ENCODE data around the gene HDGFL3.
"Not testable (repeated sequence)": the region's sequence is repeated elsewhere in the genome, so short reads cannot be mapped to it uniquely, and the experiment has no call there.

Gene HDGFL3

DNA sequence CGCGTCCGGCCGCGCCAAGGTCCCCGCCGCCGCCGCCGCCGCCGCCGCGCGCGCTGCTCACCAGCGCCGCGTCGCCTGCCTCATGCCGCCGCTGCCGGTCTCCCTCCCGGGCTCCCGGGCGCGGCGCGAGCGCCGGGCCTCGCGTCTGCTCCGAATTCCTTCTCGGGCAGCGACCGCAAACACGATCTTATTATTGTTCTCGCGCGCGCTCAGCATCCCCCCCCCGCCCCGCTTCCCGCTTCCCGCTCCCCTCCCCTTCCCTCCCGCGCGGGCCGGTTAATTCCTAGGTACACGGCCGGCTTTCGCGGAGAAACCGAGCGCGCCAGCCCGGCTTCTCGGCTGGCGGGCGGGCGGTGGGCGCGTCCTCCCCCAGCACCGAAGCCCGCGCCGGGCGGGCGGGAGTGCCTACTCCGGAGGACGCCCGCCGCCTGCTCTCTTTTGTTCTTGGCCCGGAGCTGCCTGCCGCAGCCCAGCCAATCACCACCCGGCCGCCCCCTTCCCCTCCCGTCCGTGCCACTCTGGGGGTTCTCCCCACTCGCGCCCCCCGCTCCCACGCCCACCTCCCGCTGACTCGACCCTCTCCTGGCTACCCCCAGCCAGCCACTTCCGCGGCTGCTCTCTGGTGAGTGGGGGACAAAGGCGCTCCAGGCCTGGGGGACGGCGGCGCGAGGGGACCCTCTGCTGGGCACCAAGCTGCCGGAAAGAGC is at the start of gene HDGFL3:
HDGFL3 (minus strand) TSS at position 164 of the 707 bp plus-strand sequence. CDS start 409 bp downstream, outside the sequence.
- peak; percentile 33 for DNase-seq

DNA sequence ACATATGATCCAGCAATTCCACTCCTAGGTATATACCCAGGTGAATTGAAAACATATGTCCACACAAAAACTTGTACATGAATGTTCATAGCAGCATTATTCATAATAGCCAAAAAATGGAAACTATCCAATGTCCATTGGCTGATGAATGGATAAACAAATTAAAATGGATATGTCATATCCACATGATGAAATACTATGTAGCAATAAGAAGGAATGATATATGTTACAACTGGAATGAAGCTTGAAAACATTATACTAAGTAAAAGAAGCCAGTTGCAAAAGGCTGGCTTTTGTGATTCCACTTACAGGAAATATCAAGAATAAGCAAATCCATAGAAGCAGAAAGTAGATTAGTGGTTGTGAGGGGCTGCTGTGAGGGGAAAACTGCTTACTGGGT is 43.2 kb upstream of the HDGFL3 start:
- no peak for DNase-seq

DNA sequence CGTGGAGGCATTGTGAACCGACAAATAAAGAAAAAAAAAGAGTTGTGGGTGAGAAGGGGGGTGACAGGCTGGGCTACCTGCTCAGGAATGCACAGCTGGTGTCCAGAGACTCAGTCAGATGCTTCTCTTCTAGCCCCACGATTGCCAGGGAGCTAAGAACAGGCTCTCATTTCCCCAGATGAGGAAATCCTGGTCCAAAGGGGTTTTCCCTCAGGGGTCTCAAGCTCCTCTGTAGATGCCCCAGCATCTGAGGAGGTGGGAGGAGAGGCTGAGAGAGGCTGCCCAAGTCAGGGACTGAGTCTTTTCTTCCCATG is 41.4 kb upstream of the HDGFL3 start:
- no peak for DNase-seq

DNA sequence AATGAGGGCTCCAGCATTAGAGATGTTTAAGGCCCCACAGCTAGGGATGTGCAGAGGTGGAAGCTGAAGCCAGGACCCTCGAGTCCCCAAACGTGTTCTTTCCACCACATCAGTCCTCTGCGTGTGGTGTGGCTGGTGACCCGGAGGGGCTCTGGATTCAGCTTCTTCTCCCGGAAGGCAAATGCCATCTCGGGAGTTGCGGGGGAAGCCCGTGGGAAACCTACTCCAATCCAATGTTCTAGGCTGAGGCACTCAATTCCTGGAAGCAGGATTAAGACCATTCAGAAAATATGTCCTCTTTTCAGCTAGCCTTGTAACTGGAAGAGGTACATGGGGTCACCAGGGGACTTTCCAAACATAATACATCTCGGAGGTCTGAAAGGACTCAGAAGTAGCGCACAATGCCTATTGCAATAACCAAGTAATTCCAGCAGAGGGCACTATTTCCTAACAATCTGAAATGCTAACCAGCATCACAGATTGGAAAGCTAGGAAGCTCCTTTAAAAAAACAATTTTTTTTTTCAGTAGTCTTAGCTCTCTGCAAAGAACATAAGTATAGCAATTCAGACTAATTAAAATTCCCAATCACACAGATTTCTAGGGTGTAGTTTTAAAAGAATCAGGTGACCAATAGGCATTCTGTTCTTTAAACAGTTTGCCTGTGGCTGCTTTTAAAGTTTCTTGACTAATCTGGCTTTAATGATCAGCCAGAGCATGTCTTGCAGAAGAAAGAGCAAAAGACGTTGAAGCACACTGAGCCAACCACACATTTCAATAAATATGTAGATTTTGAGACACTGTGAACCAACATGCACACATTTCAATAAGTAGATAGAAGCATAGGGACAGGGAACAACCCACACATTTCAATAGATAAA is 40.8 kb upstream of the HDGFL3 start:
- DNase-seq = peak; percentile 60

DNA sequence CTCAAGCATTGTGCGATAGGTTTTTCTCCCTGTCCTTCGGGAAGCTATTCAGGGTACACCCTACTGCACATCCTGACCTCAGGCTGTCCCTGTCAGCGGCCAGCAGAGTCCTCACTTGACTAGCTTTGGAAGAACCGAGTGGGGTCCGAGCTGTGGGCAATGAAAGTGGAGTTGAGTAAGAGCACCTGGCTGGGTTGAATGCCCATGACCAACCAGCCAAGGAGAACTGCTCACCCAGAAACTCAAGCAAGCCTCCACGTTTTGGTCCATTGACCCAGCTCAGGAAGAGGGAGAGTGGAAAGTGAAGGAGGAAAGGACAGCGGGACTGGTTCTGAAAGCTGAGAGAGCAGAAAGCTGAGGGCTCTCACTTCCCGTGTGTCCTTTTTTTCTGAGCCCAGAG is 36.0 kb upstream of the HDGFL3 start:
- DNase-seq = peak; percentile 42

DNA sequence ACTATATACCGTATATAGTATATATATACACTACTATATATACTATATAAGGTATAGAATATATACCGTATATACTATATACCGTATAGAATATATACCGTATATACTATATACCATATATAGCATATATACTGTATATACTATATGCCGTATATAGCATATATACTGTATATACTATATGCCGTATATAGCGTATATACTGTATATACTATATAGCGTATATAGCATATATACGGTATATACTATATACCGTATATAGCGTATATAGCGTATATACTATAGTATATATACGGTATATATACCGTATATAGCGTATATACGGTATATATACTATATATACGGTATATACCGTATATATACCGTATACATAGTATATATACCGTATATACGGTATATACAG is 22.6 kb upstream of the HDGFL3 start:
- DNase-seq = no peak

DNA sequence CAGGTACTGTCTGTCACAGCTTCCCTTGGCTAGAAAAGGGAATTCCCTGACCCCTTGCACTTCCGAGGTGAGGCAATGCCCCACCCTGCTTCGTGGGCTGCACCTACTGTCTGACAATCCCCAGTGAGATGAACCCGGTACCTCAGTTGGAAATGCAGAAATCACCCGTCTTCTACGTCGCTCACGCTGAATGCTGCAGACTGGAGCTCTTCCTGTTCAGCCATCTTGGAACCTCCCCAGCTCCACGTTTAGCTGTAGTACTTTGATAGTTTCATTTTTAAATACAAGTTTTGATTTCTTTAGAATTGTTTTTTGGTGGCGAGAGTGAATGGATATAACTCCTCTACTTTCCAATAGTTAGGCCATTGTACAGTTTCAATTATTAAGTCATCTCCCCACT is 17.8 kb upstream of the HDGFL3 start:
- DNase-seq = no peak

DNA sequence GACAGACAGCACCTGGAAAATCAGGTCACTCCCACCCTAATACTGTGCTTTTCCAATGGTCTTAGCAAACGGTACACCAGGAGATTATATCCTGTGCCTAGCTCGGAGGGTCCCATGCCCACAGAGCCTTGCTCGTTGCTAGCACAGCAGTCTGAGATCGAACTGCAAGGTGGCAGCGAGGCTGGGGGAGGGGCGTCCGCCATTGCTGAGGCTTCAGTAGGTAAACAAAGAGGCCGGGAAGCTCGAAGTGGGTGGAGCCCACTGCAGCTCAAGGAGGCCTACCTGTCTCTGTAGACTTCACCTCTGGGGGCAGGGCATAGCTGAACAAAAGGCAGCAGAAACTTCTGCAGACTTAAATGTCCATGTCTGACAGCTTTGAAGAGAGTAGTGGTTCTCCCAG is 14.2 kb upstream of the HDGFL3 start:
- DNase-seq = not testable (repeated sequence)

DNA sequence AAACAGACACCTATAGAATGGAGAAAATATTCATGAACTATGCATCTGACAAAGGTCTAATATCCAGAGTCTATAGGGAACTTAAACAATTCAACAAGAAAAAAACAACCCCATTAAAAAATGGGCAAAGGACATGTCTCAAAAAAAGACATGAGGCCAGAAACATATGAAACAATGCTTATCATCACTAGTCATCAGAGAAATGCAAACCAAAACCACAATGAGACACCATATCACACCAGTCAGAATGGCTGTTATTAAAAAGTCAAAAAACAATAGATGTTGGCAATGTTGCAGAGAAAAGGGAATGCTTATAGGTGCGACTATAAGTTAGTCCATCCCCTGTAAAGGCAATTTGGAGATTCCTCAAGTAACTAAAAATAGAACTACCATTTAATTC is 11.4 kb upstream of the HDGFL3 start:
- no peak for DNase-seq

DNA sequence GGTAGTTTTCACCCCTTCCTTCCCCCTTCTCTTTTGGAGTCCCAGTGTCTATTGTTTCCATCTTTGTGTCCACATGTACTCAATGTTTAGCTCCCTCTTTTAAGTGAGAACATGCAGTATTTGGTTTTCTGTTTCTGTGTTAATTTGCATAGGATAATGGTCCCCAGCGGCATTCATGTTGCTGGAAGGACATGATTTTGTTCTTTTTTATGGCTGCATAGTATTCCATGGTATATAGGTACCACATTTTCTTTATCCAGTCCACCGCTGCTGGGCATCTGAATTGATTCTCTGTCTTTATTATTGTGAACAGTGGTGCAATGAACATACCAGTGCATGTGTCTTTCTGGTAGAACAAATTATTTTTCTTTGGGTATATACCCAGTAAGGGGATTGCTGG is 7.7 kb upstream of the HDGFL3 start:
- no peak for DNase-seq

DNA sequence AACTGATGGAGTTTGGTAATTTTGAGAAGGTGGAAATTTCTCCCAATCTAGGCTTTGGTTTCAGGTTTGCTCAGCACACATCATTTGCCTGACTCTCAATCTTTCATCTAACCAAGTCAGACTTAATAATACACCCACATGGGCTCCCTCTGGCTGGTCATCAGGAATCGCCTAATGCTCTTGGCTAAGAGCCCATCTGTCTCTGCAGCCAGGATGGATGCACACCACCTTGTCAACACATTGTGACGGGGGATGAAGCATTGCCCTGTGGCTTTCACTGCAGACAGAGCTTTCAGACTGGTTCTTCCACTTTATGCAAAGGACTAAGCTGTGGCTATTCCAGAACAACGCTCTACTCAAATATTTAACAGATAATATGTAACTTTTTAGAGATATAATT is 3.0 kb upstream of the HDGFL3 start:
- peak; percentile 64 for DNase-seq

DNA sequence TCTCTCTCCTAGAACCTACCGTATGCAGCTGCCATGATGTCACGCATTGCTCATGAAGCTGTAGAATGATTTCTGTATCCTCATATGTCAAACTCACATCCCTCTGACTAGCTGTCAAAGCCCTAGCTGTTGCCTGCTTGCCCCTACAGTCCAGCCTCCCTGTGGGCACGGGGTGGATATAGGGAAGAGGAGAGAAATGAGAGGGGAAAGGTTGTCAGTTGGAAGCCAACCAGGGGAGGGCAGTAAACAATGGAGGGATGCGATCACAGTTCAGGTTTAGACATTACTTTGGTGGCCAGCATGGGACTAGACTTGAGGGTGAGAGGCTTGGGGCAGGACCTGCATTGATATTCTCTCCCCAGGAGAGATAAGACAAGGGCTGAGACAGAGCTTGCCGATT is 1.7 kb upstream of the HDGFL3 start:
- no peak for DNase-seq

DNA sequence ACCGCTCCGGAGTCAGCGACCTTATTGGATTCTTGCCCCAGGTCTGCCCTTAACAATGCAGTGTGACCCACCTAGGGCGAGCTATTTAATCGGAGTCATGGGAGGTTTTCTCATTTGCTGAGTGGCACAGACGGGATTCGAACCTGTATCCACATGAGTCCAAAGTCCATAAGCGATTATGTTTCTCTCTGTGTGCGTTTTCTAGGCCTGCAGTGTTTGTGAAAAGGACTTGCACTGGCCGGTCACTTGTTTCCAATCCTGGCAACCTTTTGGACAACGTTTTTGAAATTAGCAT is 691 bp upstream of the HDGFL3 start:
- DNase-seq = no peak

DNA sequence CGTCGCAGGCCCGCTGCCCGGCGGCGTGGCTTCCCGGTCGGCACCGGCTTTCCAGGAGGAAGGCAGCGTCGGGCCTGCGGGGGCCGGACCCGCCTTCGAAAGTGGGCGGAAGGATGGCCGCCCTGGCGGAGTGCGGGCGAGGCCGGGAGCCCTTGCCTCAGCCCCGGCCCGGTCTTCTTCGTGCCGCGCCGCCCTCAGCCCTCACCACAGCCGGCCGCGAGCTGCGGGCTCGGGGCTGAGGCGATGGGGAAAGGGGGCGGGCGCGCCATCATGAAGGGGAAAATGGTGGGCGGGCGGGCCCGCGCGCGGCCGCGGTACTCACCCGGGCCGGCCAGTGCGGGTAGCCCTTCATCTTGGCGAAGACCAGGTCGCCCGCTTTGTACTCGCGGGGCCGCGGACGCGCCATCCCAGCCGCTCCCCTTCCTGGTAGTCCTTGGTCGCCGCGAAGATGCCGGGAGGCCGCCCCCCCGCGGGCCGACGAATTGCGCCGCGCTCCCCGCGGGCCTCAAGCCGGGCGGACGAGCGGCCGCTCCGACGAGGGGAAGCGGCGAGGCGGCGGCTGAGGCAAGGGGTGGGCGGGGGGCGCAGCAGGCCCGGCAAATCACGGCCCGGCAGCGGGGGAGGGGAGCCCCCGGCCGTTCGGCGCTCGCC is 489 bp downstream of the HDGFL3 start:
- no peak for DNase-seq

DNA sequence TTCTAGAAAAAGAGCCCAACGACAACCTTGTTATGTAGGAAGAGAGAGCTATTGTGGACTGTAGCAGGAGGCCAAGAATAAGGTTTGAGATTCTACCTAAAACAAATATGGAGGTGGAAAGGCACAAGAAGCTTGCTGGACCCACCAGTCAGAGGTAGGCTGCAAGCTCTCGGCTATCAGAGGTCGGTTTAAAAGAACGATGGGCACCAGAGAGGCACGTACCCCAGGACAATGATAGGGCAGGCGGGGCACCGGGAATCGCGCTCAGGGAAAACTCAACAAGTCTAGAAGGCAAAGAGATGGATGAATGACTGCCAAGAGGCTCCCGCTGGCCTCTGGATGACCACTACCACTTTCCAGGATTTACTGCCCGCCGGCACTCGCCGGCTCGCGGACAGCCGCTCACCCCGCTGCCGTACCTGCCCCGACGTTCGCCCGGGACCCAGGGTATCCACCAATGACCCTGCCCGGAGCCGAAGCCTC is 1.1 kb downstream of the HDGFL3 start:
- DNase-seq = peak; percentile 14

DNA sequence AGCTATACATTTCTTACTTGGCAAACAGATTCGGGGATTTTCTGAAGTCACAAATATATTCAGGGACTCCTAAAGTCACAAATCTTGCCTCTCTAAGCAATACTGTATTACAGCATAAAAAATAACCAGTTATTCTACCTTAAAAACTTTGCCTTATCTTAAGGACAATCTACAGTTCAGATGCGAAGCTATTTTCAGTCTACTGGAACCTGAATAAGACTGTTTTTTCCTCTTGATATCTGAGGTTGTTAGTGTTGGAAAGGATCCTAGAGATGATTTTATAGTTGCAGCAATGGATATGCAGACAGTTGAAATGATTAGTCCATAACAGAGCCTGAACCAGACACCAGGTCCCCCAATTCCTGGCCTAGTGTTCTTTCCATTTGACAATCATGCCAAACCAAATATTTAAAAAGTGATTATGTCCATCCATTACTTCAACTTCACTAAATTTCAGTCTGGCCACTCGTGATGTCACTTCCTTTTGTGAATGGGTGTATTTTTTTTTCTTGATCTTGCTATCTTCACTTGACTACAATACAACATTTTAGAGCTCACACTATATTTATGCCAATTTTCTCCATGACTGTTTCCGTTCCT is 1.8 kb downstream of the HDGFL3 start:
- peak; percentile 41 for DNase-seq

DNA sequence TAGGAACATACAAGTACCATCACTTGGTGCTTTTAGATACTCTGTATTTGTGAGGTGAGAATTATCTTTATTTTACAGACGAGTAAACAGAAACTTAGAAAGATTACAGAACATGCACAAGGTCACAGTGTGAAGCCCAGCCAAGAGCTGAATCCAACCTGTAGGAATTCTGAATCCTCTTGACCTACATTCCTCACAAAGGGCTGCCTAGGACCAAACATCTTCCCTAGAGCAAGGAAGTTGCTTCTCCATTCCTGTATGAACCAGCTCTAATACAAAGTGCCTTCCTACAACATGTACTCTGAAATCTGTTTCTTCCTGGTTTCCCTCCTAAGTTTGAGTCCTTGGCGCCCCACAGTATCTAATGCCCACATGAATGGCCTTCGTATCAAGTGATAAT is 2.9 kb downstream of the HDGFL3 start:
- no peak for DNase-seq

DNA sequence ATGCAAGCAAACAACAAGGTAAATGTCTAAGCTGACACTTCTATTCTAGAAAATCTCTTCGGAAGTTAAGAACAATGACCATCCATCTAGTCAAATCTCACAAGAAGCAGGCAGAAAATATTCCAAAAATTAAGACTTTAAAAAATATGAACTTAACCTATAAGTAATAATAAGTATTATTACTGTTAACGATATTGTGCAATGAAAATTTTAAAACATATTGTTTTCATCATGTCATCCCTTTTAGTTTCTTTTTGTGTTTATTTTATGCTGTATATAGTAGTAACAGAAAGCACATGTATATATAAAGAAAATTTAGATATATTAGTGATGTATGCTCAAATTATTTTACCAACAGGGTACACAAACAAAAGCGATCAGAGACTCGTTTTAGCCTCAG is 4.1 kb downstream of the HDGFL3 start:
- DNase-seq = no peak

DNA sequence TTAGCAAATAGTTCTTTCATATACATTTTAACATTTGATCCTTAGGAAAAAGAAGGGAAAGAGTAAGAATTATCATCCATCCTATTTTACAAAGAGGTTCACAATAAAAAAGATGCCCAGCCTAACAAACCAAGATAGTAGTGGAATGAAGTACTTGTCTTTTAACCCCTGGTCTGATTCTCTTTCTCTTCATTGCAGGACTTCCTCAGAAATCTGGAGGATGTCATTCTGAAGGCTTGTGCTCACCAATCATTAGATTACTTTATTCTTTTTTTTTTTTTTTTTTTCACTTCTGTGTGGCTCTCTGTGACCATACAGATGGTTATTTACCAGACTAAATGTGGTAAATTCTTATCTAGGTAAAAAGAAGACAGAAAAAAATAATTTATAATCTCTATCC is 7.0 kb downstream of the HDGFL3 start:
- DNase-seq = no peak

DNA sequence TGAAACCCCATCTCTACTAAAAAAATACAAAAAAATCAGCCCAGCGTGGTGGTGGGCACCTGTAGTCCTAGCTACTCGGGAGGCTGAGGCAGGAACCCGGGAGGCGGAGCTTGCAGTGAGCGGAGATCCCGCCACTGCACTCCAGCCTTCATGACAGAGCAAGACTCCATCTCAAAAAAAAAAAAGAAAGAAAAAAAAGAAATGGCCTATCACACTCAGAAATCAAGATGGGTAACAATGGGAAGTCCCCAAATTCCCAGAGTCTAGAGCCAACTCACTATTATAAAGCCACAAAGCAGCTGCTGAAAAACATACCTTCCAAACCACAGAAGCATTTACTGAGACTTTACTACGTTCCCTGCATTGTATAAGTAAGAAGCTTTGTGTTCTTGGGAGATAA is 7.5 kb downstream of the HDGFL3 start:
- DNase-seq = peak; percentile 23

DNA sequence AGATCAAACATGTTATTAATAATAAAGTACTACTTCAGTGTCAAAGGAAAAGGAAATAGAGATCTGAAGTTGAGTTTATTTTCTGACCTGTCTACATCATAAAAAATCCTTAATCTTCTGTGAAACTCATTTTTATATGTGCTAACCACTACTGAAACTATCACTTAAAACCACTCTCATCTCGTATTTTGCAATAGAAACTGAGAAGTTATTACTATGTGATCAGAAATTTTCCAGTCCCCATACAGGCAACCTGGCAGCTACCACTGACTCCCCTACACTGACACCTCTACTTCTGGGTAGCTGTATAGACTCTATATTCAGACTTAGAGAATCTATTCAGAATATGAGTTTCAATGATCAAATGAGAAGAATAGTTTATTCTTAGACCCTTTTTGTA is 8.3 kb downstream of the HDGFL3 start:
- DNase-seq = no peak

DNA sequence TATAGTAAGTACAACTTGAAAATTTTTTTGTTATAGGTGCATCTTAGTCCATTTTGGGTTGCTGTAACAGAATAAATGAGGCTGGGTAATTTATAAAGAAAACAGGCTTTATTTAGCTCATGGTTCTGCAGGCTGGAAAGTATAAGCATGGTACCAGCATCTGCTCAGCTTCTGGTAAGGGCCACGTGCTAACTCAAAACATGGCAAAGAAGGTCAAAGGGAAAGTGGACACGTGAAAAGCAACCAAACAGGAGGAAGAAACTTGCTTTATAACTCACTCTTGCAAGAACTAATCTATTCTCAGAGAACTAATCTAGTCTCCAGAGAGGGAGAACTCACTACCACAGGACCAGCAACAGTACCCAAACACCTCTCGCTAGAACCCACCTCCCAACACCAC is 9.1 kb downstream of the HDGFL3 start:
- no peak for DNase-seq

DNA sequence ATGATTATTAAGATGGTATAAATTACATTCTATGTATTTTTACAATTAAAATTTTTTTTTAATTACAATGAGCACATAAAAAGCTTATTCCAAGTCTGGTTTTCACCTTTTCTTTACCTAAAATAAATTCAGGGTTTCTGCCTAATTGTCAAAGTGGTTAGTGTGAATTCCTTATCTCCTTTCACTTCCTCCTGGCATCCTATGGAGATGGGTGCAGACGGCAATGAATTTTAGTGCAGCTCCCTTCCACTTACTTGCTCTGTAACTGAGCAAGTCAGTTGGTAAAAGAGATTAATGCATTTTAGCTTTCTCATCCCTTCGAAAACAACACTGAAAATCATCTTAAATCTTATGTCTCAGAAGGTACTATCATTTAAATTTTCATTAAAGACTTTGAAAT is 13.1 kb downstream of the HDGFL3 start:
- no peak for DNase-seq

DNA sequence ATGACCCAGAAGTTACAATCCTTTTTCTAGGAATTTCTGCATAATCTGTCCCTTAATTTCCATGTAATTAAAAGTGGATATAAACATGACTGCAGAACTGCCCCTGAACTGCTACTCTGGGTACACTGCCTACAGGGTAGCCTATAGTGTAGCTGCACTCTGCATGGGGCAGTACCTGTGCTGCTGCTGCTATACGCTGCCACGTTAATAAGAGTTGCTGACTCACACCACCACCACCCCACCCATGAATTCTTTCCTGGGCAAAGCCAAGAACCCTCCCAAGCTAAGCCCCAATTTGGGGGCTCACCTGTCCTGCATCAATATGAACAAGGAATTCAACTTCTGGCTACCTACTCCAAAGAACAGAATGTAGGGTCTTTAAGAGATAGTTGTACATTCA is 13.9 kb downstream of the HDGFL3 start:
- DNase-seq = no peak

Measured in kidney glomerular epithelial cell (primary cell).